ENCODE results near the gene JADE2. TPM values are rescaled to one million over a fixed set of nuclear protein-coding genes. Genes with fewer than 3 reads are reported as not detected.

Gene JADE2
- total and polyA plus RNA-seq, 7 donors = 4.9 to 53.8 (median 38.5) TPM

DNA sequence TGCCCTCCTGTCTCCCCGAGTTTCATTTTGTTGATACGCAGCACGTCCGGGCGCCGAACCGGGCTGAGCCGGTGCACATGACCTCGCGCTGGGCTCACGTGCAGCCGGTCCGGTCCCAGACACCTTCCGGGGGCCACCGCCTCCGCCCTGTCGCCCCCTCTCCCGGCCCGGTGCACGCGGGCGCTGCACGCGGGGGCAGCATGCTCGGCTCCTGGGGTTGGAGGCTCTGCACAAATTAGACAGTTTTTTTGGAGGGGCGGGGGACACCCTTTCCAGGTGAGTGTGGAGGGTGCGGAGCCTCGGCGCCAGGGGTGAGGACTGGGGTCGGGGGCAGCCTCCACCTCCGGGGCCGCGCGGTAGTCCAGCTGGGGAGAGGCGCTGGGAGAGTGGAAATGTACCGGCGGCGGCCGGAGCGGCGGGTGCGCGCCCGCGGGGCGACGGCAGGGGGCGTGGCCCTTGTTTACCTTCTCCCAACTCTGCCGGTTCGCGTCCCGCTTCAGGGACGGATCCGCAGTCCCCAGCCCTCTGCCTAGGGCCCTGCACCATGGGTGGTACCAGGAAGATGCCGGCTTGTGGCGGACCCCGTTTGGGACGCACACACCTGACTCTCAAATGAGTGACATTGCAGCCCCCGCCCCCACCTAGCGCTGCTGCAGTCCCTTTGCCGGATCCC, 1.1 kb downstream of the JADE2 start:
- TF ChIP-seq POLR2AphosphoS5 (IDR thresholded peaks at IDR 0.05) (peak in 2 of 4 donors; percentile 12 to 45), CTCF (IDR thresholded peaks at IDR 0.05) (peak in 3 of 4 experiments; percentile 47 to 57 (median 56)), EP300 (IDR thresholded peaks at IDR 0.05) (no peak), POLR2A (IDR thresholded peaks at IDR 0.05) (peak in 1 of 2 donors; percentile 35)
- intact Hi-C loops (cut with DNase I) = loop anchor here (1.0 to 5.0 kb wide), 6 partner anchors 51 to 350 kb away; partner anchors contain the start of genes CDKN2AIPNL, SKP1 and UBE2B
- DNase-seq = peak; percentile 91
- peak overlapping the region; percentile 73 to 95 (median 84) for H3K4me3 ChIP-seq
- peaks cover 0 to 49% (median 47%) of the 10 kb centered on the region in 4 donors for H3K4me1 ChIP-seq
- peak overlapping the region; percentile 95 to 99 (median 96) for H3K27ac ChIP-seq
- no peaks in the 10 kb centered on the region for H3K9me3 ChIP-seq
- no peaks in the 10 kb centered on the region for H3K27me3 ChIP-seq
- no peaks in the 10 kb centered on the region for H3K36me3 ChIP-seq
- 1% methylated on average over 61 of the region's 61 CpGs for WGBS, 2 donors

- peak overlapping the region; percentile 95 to 99 (median 96) for H3K27ac ChIP-seq
- peak overlapping the region; percentile 73 to 95 (median 84) for H3K4me3 ChIP-seq
- H3K4me1 ChIP-seq = peaks cover 0 to 55% (median 53%) of the 10 kb centered on the region in 4 donors
- no peaks in the 10 kb centered on the region for H3K9me3 ChIP-seq
- peak; percentile 94 for DNase-seq
- intact Hi-C loops (cut with DNase I) = loop anchor here (1.0 to 5.0 kb wide), 4 partner anchors 50 to 351 kb away; partner anchors contain the start of genes CDKN2AIPNL and SKP1
- 1 to 2% methylated on average over 57 of the region's 57 CpGs for WGBS, 2 donors
- H3K36me3 ChIP-seq = no peaks in the 10 kb centered on the region
- no peaks in the 10 kb centered on the region for H3K27me3 ChIP-seq
- TF ChIP-seq POLR2AphosphoS5 (IDR thresholded peaks at IDR 0.05) = peak; percentile 52 to 75 (median 66)
- TF ChIP-seq POLR2A (IDR thresholded peaks at IDR 0.05) = peak in 1 of 2 donors; percentile 45
- no peak for TF ChIP-seq EP300 (IDR thresholded peaks at IDR 0.05)
- peak; percentile 92 to 99 (median 96) for TF ChIP-seq CTCF (IDR thresholded peaks at IDR 0.05)
Measured at GRCh38 chr5:134527156-134527960, 1.9 kb downstream of the JADE2 start.

DNA sequence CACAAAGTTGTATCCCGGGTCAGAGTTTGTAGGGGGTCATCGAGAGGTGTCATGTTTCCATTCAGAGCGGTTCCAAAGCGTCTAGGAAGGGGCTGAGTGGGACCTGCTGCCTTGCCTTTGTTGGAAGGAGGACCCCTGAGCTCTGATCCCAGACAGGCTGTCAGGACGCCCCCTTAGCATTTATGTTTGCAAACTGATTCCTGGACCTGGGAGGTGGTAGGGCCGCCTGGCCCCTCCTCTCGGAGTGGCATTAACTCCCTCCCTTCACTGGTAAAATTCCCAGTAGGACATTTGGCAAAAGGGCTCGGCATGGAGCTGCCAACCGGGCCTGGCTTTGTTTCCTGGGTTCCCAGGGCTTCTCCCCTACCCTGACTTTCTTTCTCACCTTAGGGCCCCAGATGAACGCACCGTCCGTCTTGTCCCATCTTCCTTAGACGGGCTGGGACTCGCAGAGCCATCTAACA, 2.5 kb downstream of the JADE2 start:
- Histone ChIP-seq H3K27me3 (no peaks in the 10 kb centered on the region), H3K27ac (peak overlapping the region; percentile 95 to 99 (median 96)), H3K9me3 (no peaks in the 10 kb centered on the region), H3K4me3 (peak overlapping the region; percentile 73 to 95 (median 84)), H3K4me1 (peaks cover 0 to 61% (median 60%) of the 10 kb centered on the region in 4 donors), H3K36me3 (no peaks in the 10 kb centered on the region)
- intact Hi-C loops (cut with DNase I) = loop anchor here (1.0 to 5.0 kb wide), 5 partner anchors 16 to 351 kb away; partner anchors contain the start of genes CDKN2AIPNL and SKP1
- 26 to 41% methylated on average over 14 of the region's 14 CpGs for WGBS, 2 donors
- no peak for DNase-seq
- TF ChIP-seq EP300 (IDR thresholded peaks at IDR 0.05) (no peak), CTCF (IDR thresholded peaks at IDR 0.05) (no peak), POLR2AphosphoS5 (IDR thresholded peaks at IDR 0.05) (no peak), POLR2A (IDR thresholded peaks at IDR 0.05) (no peak)

DNA sequence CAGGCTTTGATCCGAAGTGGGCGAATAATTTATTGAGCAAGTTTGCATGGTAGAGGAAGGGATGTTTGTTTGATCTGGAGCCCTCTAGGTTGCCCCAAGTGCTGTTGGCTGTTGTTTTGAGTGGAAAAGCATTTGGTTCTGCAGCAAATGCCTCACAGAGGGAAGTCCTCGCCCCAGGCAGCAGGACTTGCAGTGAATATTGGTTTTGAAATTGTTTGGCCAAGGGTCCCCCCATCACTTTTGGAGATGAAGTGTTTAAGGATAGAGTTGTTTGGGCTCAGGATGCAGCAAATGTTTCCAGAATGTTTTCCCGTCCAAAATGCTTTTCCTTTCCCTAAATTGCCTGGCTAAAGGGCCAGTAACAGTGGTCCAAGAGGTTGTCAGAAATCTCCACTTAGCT, 3.1 kb downstream of the JADE2 start:
- intact Hi-C loops (cut with DNase I) = loop anchor here (1.0 to 5.0 kb wide), 2 partner anchors 16 to 226 kb away; no protein-coding TSS in a partner anchor
- 70 to 74% methylated on average over 4 of the region's 4 CpGs for WGBS, 2 donors
- Histone ChIP-seq H3K4me1 (peaks cover 0 to 64% (median 60%) of the 10 kb centered on the region in 4 donors), H3K4me3 (peak overlapping the region in 3 of 4 donors; percentile 73 to 95 (median 94)), H3K27me3 (no peaks in the 10 kb centered on the region), H3K27ac (peak overlapping the region; percentile 95 to 99 (median 96)), H3K9me3 (no peaks in the 10 kb centered on the region), H3K36me3 (no peaks in the 10 kb centered on the region)
- TF ChIP-seq POLR2A (IDR thresholded peaks at IDR 0.05) = no peak
- no peak for TF ChIP-seq POLR2AphosphoS5 (IDR thresholded peaks at IDR 0.05)
- no peak for TF ChIP-seq CTCF (IDR thresholded peaks at IDR 0.05)
- TF ChIP-seq EP300 (IDR thresholded peaks at IDR 0.05) = no peak
- DNase-seq = no peak

Data from sigmoid colon (tissue), 7 donors.